ENCODE results near the gene CTSW. TPM values are rescaled to one million over a fixed set of nuclear protein-coding genes. Genes with fewer than 3 reads are reported as not detected.

The CTSW gene
- total RNA-seq, 2 experiments from 2014 or later = not detected

- H3K9me3 ChIP-seq (ENCODE audit: low read length) = no peaks in the 10 kb centered on the region
- H3K27ac ChIP-seq (ENCODE audit: low read depth, low read length, poor library complexity, severe bottlenecking) = no peak overlapping the region
- H3K9me2 ChIP-seq (ENCODE audit: insufficient read depth, low read length) = no peaks in the 10 kb centered on the region
- H3K36me3 ChIP-seq (ENCODE audit: insufficient read depth, low read length) = no peaks in the 10 kb centered on the region
- H3K4me2 ChIP-seq (ENCODE audit: low read length) = peak overlapping the region; percentile 80
- DNase-seq (ENCODE audit: low spot score) = no peak
- ChIA-PET CTCF (ENCODE audit: unreplicated experiment) (interaction anchor here (1.5 kb wide), 1 partner anchor 10 kb away, joined by 5 read pairs; the partner anchor contains the start of gene FIBP), POLR2A (interaction anchor here (0.5 to 1.0 kb wide), 2 partner anchors 14 to 40 kb away, joined by 3 read pairs; no protein-coding TSS in a partner anchor)
- no peaks in the 10 kb centered on the region for H4K20me1 ChIP-seq (ENCODE audit: insufficient read depth, low read length)
- H3K4me1 ChIP-seq (ENCODE audit: insufficient read depth, low read length, poor library complexity, severe bottlenecking) = peaks cover 27% of the 10 kb centered on the region
- intact Hi-C loops (cut with micrococcal nuclease; ENCODE audit: unreplicated experiment) = no loop called here
- TF ChIP-seq, protein P1, sequence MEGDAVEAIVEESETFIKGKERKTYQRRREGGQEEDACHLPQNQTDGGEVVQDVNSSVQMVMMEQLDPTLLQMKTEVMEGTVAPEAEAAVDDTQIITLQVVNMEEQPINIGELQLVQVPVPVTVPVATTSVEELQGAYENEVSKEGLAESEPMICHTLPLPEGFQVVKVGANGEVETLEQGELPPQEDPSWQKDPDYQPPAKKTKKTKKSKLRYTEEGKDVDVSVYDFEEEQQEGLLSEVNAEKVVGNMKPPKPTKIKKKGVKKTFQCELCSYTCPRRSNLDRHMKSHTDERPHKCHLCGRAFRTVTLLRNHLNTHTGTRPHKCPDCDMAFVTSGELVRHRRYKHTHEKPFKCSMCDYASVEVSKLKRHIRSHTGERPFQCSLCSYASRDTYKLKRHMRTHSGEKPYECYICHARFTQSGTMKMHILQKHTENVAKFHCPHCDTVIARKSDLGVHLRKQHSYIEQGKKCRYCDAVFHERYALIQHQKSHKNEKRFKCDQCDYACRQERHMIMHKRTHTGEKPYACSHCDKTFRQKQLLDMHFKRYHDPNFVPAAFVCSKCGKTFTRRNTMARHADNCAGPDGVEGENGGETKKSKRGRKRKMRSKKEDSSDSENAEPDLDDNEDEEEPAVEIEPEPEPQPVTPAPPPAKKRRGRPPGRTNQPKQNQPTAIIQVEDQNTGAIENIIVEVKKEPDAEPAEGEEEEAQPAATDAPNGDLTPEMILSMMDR (conservative IDR thresholded peaks at IDR 0.05; ENCODE audit: low read length) = no peak
- no peak for TF ChIP-seq EZH2phosphoT487 (IDR thresholded peaks at IDR 0.05; ENCODE audit: borderline replicate concordance, low read depth, low read length)
- H3K4me3 ChIP-seq (ENCODE audit: low read depth, low read length, poor library complexity, severe bottlenecking) = peak overlapping the region; percentile 65
- no peak overlapping the region for H2AFZ ChIP-seq (ENCODE audit: low read length)
- no TSS peak for BruUV-seq (replicated peaks)
- no peaks in the 10 kb centered on the region for H3K79me2 ChIP-seq (ENCODE audit: insufficient read depth, low read depth, low read length)
Measured at GRCh38 chr11:65898656-65899355, 19.2 kb downstream of the CTSW start.

DNA sequence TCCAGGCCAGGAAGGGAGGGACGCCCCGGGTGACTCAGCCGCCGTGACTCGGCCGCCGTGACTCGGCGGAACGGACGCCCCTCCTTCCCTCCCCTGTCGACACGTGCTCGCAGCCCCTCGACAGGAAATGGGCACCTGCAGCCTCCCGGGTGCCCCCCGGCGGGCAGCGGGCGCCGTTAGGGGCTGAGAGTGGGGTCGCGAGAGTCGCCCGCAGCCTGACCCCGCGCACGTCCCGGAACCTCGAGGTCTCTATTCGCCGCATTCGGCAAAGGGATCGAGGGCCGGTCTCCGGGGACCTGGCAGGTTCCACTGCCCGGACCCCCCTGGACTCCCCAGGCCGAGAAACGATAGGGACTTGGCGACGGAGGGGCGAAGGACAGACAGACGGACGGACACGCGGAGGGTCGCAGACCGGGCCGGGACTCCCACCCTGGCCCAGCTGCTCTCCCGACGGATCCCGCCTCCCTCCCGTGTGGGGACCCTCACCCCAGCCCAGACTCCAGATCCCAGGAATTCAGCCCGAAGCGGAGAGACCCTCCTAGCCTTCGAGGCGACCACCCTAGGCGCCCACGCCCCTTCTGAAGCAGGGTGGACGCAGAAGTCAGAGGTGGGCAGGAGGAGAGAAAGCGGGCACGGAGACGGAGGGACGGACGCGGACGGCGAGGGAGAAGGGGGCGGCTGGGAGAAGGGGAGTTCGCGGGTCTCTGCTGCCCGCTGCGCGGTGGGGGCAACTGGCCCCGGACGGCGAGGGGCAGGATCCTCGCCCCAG lies 19.9 kb downstream of the CTSW start:
- no peaks in the 10 kb centered on the region for H3K36me3 ChIP-seq (ENCODE audit: insufficient read depth, low read length)
- no peak overlapping the region for H3K27ac ChIP-seq (ENCODE audit: low read depth, low read length, poor library complexity, severe bottlenecking)
- H4K20me1 ChIP-seq (ENCODE audit: insufficient read depth, low read length) = no peaks in the 10 kb centered on the region
- ChIA-PET POLR2A (no interaction called here), CTCF (ENCODE audit: unreplicated experiment) (no interaction called here)
- H3K4me2 ChIP-seq (ENCODE audit: low read length) = peak overlapping the region; percentile 80
- H3K9me2 ChIP-seq (ENCODE audit: insufficient read depth, low read length) = no peaks in the 10 kb centered on the region
- no peaks in the 10 kb centered on the region for H3K9me3 ChIP-seq (ENCODE audit: low read length)
- H3K4me1 ChIP-seq (ENCODE audit: insufficient read depth, low read length, poor library complexity, severe bottlenecking) = peaks cover 20% of the 10 kb centered on the region
- BruUV-seq (replicated peaks) = no TSS peak
- intact Hi-C loops (cut with micrococcal nuclease; ENCODE audit: unreplicated experiment) = loop anchor here (2.0 kb wide), 1 partner anchor 19 kb away; the partner anchor contains the start of genes C11orf68 and DRAP1
- H3K79me2 ChIP-seq (ENCODE audit: insufficient read depth, low read depth, low read length) = no peaks in the 10 kb centered on the region
- peak; percentile 19 for DNase-seq (ENCODE audit: low spot score)
- peak overlapping the region; percentile 65 for H3K4me3 ChIP-seq (ENCODE audit: low read depth, low read length, poor library complexity, severe bottlenecking)
- H2AFZ ChIP-seq (ENCODE audit: low read length) = no peak overlapping the region
- TF ChIP-seq EZH2phosphoT487 (IDR thresholded peaks at IDR 0.05; ENCODE audit: borderline replicate concordance, low read depth, low read length) = no peak
- TF ChIP-seq, protein P1 (conservative IDR thresholded peaks at IDR 0.05; ENCODE audit: low read length) = no peak
